IMR-90 (cell line): Measurements from ENCODE around the gene RIC3. TPM values are rescaled to one million over a fixed set of nuclear protein-coding genes. Genes with fewer than 3 reads are reported as not detected.

Source experiments
- ATAC-seq: fragments of 200-7000 bp; cut with Tn5 transposase; 2 replicates; pipeline ENCODE4 v1.9.1; 2020; ENCODE audit warnings: low read depth, mild to moderate bottlenecking, moderate library complexity
- BruUV-seq: library from RNA; stranded (reverse); fragments of 400-500 nt; replicated peaks from 2 replicates; lab custom pipeline; 2021; lab: Mats Ljungman, UMichigan
- CTCF ChIA-PET: fragments of 300-600 bp; formaldehyde crosslinking; extraction: SDS; loops from one replicate; lab custom pipeline; 2021; ENCODE audit warnings: antibody characterized with exemption; lab: Yijun Ruan, JAX
- POLR2A ChIA-PET: fragments of 300-600 bp; sonication (Branson Sonifier 250); formaldehyde crosslinking; loops from one replicate; lab custom pipeline; 2022; ENCODE audit warnings: antibody characterized with exemption; ENCODE audit not compliant: unreplicated experiment; lab: Charles Lee
- DNase-seq: peaks from one replicate; pipeline ENCODE4 v3.0.0; 2013
- H2AFZ ChIP-seq: replicated peaks from 2 replicates; pipeline ENCODE3; 2013; ENCODE audit warnings: low read length, mild to moderate bottlenecking; ENCODE audit not compliant: poor library complexity
- H2AK5ac ChIP-seq: 2 replicates; pipeline ENCODE4 v1.6.1; 2013; ENCODE audit warnings: low read depth, low read length, inconsistent platforms
- H2AK9ac ChIP-seq: replicated peaks from 2 replicates; pipeline ENCODE3; 2013; ENCODE audit warnings: mild to moderate bottlenecking, low read depth, low read length, moderate library complexity; ENCODE audit not compliant: poor library complexity
- H2BK120ac ChIP-seq: 2 replicates; pipeline ENCODE4 v1.6.1; 2013; ENCODE audit warnings: low read depth, low read length, inconsistent platforms
- H2BK15ac ChIP-seq: 3 replicates; pipeline ENCODE4 v1.6.1; 2013; ENCODE audit warnings: low read depth, low read length, inconsistent platforms
- H2BK20ac ChIP-seq: 2 replicates; pipeline ENCODE4 v1.6.1; 2013; ENCODE audit warnings: low read depth, mild to moderate bottlenecking, inconsistent platforms, low read length, moderate library complexity
- H2BK5ac ChIP-seq: 2 replicates; pipeline ENCODE4 v1.6.1; 2013; ENCODE audit warnings: mild to moderate bottlenecking, low read depth, low read length, inconsistent platforms; ENCODE audit not compliant: poor library complexity, severe bottlenecking
- H3K14ac ChIP-seq: replicated peaks from 2 replicates; pipeline ENCODE4 v1.6.1; 2013; ENCODE audit warnings: low read depth, low read length, inconsistent platforms
- H3K18ac ChIP-seq: 2 replicates; pipeline ENCODE4 v1.6.1; 2013; ENCODE audit warnings: low read depth, low read length, control low read depth
- H3K23ac ChIP-seq: 2 replicates; pipeline ENCODE4 v1.6.1; 2013; ENCODE audit warnings: low read depth, low read length, inconsistent platforms
- H3K27ac ChIP-seq: 2 replicates; pipeline ENCODE4 v1.5.1; 2013; ENCODE audit warnings: mild to moderate bottlenecking, control low read depth, low read length; ENCODE audit not compliant: insufficient read depth
- H3K27me3 ChIP-seq: 2 replicates; pipeline ENCODE4 v1.6.1; 2013; ENCODE audit warnings: low read length; ENCODE audit not compliant: control insufficient read depth, insufficient read depth
- H3K36me3 ChIP-seq: 2 replicates; pipeline ENCODE4 v1.6.1; 2013; ENCODE audit warnings: low read length, mixed read lengths; ENCODE audit not compliant: control insufficient read depth, insufficient read depth
- H3K4ac ChIP-seq: 2 replicates; pipeline ENCODE4 v1.6.1; 2013; ENCODE audit warnings: low read depth, low read length, inconsistent platforms
- H3K4me1 ChIP-seq: 2 replicates; pipeline ENCODE4 v1.6.1; 2013; ENCODE audit warnings: low read length, mixed read lengths; ENCODE audit not compliant: control insufficient read depth, insufficient read depth
- H3K4me2 ChIP-seq: 2 replicates; pipeline ENCODE4 v1.6.1; 2013; ENCODE audit warnings: low read depth, mild to moderate bottlenecking, control low read depth, low read length, moderate library complexity
- H3K4me3 ChIP-seq: 2 replicates; pipeline ENCODE4 v1.5.1; 2013; ENCODE audit warnings: low read depth, mild to moderate bottlenecking, control low read depth, low read length, moderate library complexity; ENCODE audit not compliant: insufficient read depth
- H3K56ac ChIP-seq: 2 replicates; pipeline ENCODE4 v1.6.1; 2013; ENCODE audit warnings: low read length, inconsistent platforms; ENCODE audit not compliant: insufficient read depth; ENCODE audit errors: extremely low read depth
- H3K79me1 ChIP-seq, 2 experiments: 2 replicates each; pipeline ENCODE4 v1.6.1; 2013; ENCODE audit warnings: low read length in 2 of 2, inconsistent platforms in 1 of 2, low read depth in 1 of 2
- H3K9ac ChIP-seq: 2 replicates; pipeline ENCODE4 v1.6.1; 2013; ENCODE audit warnings: low read depth, low read length, control low read depth
- H3K9me1 ChIP-seq: 2 replicates; pipeline ENCODE4 v1.6.1; 2013; ENCODE audit warnings: low read length, inconsistent platforms; ENCODE audit not compliant: insufficient read depth
- H3K9me3 ChIP-seq: 2 replicates; pipeline ENCODE4 v1.6.1; 2013; ENCODE audit warnings: low read length; ENCODE audit not compliant: control insufficient read depth, insufficient read depth
- H4K20me1 ChIP-seq: 2 replicates; pipeline ENCODE4 v1.6.1; 2013; ENCODE audit warnings: low read length, inconsistent platforms; ENCODE audit not compliant: insufficient read depth
- H4K5ac ChIP-seq: 2 replicates; pipeline ENCODE4 v1.6.1; 2013; ENCODE audit warnings: mild to moderate bottlenecking, low read depth, low read length, control low read depth
- H4K8ac ChIP-seq, 2 experiments: 2 replicates each; pipeline ENCODE4 v1.6.1; 2013; ENCODE audit warnings: low read depth in 2 of 2, low read length in 2 of 2, control low read depth in 1 of 2, inconsistent platforms in 1 of 2
- H4K91ac ChIP-seq: 2 replicates; pipeline ENCODE4 v1.6.1; 2013; ENCODE audit warnings: low read depth, low read length, inconsistent platforms; ENCODE audit not compliant: insufficient read depth
- BHLHE40 ChIP-seq: fragments of 150-350 bp; IDR thresholded peaks from 2 replicates; pipeline ENCODE4 v1.6.1; 2016; ENCODE audit warnings: mild to moderate bottlenecking, low read depth, low read length
- CEBPB ChIP-seq: IDR thresholded peaks from 2 replicates; pipeline ENCODE4 v1.6.1; 2012; ENCODE audit warnings: low read depth, low read length, improper control_type of control experiment
- CHD1 ChIP-seq: IDR thresholded peaks from 2 replicates; pipeline ENCODE4 v1.6.1; 2012; ENCODE audit warnings: low read depth, low read length, improper control_type of control experiment
- FOS ChIP-seq: fragments of 150-350 bp; IDR thresholded peaks from 2 replicates; pipeline ENCODE4 v1.6.1; 2016; ENCODE audit warnings: low read depth, low read length
- MAZ ChIP-seq: IDR thresholded peaks from 2 replicates; pipeline ENCODE4 v1.6.1; 2012; ENCODE audit warnings: low read depth, mild to moderate bottlenecking, low read length, improper control_type of control experiment, moderate library complexity, borderline replicate concordance
- MXI1 ChIP-seq: IDR thresholded peaks from 2 replicates; pipeline ENCODE4 v1.6.1; 2012; ENCODE audit warnings: low read depth, mild to moderate bottlenecking, low read length, moderate library complexity, borderline replicate concordance
- NFE2L2 ChIP-seq: fragments of 150-350 bp; IDR thresholded peaks from 2 replicates; pipeline ENCODE4 v1.6.1; 2016; ENCODE audit warnings: low read depth, mild to moderate bottlenecking, low read length
- POLR2A ChIP-seq: IDR thresholded peaks from 2 replicates; pipeline ENCODE4 v1.6.1; 2012; ENCODE audit warnings: mild to moderate bottlenecking, low read depth, low read length
- RAD21 ChIP-seq: IDR thresholded peaks from 2 replicates; pipeline ENCODE4 v1.6.1; 2012; ENCODE audit warnings: low read length, improper control_type of control experiment
- RFX5 ChIP-seq: IDR thresholded peaks from 2 replicates; pipeline ENCODE4 v1.8.0; 2012; ENCODE audit warnings: low read depth, mild to moderate bottlenecking, low read length, moderate library complexity
- SMC3 ChIP-seq: fragments of 150-350 bp; IDR thresholded peaks from 2 replicates; pipeline ENCODE4 v1.6.1; 2016; ENCODE audit warnings: low read depth, mild to moderate bottlenecking, antibody characterized with exemption, low read length, moderate library complexity
- WGBS, 2 experiments: methylation state at CpG; one replicate each; pipeline versions ENCODE4 v1.1.5 to v1.1.7; 2013; ENCODE audit warnings: missing lambda C conversion rate in 2 of 2; ENCODE audit not compliant: insufficient read length in 1 of 2; ENCODE audit errors: extremely low coverage in 2 of 2; 5-methylcytosine and 5-hydroxymethylcytosine counted together
- dilution Hi-C: fragments of 300-500 bp; cut with HindIII; formaldehyde crosslinking; loops from one replicate; pipeline ENCODE4 v1.14.3; 2018; ENCODE audit warnings: low sequenced_read_pairs; ENCODE audit not compliant: unreplicated experiment
- in situ Hi-C: fragments of 300-500 bp; cut with MboI; formaldehyde crosslinking; loops from 3 replicates; pipeline ENCODE4 v1.14.3; 2019; ENCODE audit warnings: low sequenced_read_pairs, inconsistent platforms, mixed read lengths
- intact Hi-C: fragments of 100-400 bp; cut with micrococcal nuclease; formaldehyde crosslinking; loops from 2 replicates; pipeline ENCODE4 v1.10.0; 2022
- polyA plus RNA-seq, 3 experiments: library from polyadenylated mRNA; depleted of rRNA; stranded (reverse); fragments of >200 nt; gene quantifications; 2 replicates each; pipeline ENCODE4 v1.2.3, GENCODE V29; 2012; ENCODE audit warnings: low replicate concordance in 1 of 3
- total RNA-seq: library from RNA; depleted of rRNA; stranded (reverse); fragments of >200 nt; gene quantifications from 2 replicates; pipeline ENCODE4 v1.2.3, GENCODE V29; 2012
- TF ChIP-seq, protein P1 (sequence below): fragments of 150-350 bp; IDR thresholded peaks from 2 replicates; pipeline ENCODE4 v1.6.1; 2016; ENCODE audit warnings: low read depth, mild to moderate bottlenecking, low read length, moderate library complexity, borderline replicate concordance
- TF ChIP-seq, protein P2 (sequence below): conservative IDR thresholded peaks from 2 replicates; pipeline ENCODE4 v1.5.1; 2012; ENCODE audit warnings: mild to moderate bottlenecking, low read depth, low read length, improper control_type of control experiment
- TF ChIP-seq, protein P3 (sequence below): fragments of 150-350 bp; IDR thresholded peaks from 2 replicates; pipeline ENCODE4 v1.6.1; 2017; ENCODE audit warnings: mild to moderate bottlenecking, antibody characterized with exemption, low read length, low read depth

RIC3 gene
- total and polyA plus RNA-seq, 2 of the 4 experiments (the other 2 are of a cell fraction) = not detected

DNA sequence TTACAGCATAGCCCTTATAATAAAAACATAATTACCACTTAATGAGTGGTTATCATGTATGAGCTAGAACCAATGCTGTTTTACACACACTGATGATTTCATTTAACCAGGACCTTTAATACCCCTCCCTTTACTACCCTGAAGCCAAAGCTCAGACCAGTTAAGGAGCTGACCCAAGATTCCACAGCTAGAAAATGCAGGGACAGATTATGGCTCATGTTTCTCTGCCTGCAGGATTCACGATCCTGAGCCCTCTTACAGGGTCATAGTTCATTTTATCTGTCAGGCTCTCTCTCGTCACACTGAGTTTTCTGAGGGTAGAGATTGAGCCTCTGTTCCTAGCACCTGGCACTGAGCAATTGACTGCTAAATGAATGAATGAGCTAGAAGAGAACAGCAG, 60.4 kb downstream of the RIC3 start:
- no peak for DNase-seq
- Histone ChIP-seq H3K36me3 (peaks cover 2% of the 10 kb centered on the region; the same call in 1 of the 2 replicates), H3K9ac (no peak overlapping the region), H3K4me2 (no peak overlapping the region), H2AK9ac (no peak overlapping the region), H4K20me1 (no peaks in the 10 kb centered on the region), H2BK15ac (no peak overlapping the region), H2BK120ac (no peak overlapping the region), H2AK5ac (no peak overlapping the region), H3K23ac (no peak overlapping the region), H3K56ac (no peak overlapping the region), H3K14ac (no peak overlapping the region), H3K79me1 (no peaks in the 10 kb centered on the region), H4K8ac (no peak overlapping the region), H3K27me3 (no peaks in the 10 kb centered on the region), H3K9me1 (peaks cover 5% of the 10 kb centered on the region; the same call in 1 of the 2 replicates), H3K27ac (no peak overlapping the region), H4K5ac (no peak overlapping the region), H4K91ac (no peak overlapping the region), H3K4ac (no peak overlapping the region), H2BK5ac (no peak overlapping the region), H3K4me1 (peaks cover 6% of the 10 kb centered on the region), H2AFZ (no peak overlapping the region), H3K18ac (no peak overlapping the region), H3K9me3 (no peaks in the 10 kb centered on the region), H2BK20ac (no peak overlapping the region), H3K4me3 (no peak overlapping the region)
- in situ Hi-C loops (no loop called here), dilution Hi-C loops (no loop called here), intact Hi-C loops (no loop called here)
- ATAC-seq = no peak
- POLR2A ChIA-PET = no interaction called here
- no TSS peak for BruUV-seq
- 82% methylated on average over 2 of the region's 2 CpGs; no CpG with 5 or more reads in 1 of the 2 experiments for WGBS, 2 experiments
- CTCF ChIA-PET = no interaction called here
- TF ChIP-seq CEBPB (no peak), POLR2A (no peak), BHLHE40 (no peak), RFX5 (no peak), CHD1 (no peak), NFE2L2 (no peak), SMC3 (no peak), MXI1 (no peak), FOS (no peak), MAZ (no peak), RAD21 (no peak)
- TF ChIP-seq, protein P1, sequence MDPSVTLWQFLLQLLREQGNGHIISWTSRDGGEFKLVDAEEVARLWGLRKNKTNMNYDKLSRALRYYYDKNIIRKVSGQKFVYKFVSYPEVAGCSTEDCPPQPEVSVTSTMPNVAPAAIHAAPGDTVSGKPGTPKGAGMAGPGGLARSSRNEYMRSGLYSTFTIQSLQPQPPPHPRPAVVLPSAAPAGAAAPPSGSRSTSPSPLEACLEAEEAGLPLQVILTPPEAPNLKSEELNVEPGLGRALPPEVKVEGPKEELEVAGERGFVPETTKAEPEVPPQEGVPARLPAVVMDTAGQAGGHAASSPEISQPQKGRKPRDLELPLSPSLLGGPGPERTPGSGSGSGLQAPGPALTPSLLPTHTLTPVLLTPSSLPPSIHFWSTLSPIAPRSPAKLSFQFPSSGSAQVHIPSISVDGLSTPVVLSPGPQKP = no peak
- TF ChIP-seq, protein P2, sequence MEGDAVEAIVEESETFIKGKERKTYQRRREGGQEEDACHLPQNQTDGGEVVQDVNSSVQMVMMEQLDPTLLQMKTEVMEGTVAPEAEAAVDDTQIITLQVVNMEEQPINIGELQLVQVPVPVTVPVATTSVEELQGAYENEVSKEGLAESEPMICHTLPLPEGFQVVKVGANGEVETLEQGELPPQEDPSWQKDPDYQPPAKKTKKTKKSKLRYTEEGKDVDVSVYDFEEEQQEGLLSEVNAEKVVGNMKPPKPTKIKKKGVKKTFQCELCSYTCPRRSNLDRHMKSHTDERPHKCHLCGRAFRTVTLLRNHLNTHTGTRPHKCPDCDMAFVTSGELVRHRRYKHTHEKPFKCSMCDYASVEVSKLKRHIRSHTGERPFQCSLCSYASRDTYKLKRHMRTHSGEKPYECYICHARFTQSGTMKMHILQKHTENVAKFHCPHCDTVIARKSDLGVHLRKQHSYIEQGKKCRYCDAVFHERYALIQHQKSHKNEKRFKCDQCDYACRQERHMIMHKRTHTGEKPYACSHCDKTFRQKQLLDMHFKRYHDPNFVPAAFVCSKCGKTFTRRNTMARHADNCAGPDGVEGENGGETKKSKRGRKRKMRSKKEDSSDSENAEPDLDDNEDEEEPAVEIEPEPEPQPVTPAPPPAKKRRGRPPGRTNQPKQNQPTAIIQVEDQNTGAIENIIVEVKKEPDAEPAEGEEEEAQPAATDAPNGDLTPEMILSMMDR = no peak
- TF ChIP-seq, protein P3, sequence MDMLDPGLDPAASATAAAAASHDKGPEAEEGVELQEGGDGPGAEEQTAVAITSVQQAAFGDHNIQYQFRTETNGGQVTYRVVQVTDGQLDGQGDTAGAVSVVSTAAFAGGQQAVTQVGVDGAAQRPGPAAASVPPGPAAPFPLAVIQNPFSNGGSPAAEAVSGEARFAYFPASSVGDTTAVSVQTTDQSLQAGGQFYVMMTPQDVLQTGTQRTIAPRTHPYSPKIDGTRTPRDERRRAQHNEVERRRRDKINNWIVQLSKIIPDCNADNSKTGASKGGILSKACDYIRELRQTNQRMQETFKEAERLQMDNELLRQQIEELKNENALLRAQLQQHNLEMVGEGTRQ = no peak
